ENCODE results near the gene PLPPR4. TPM values are rescaled to one million over a fixed set of nuclear protein-coding genes. Genes with fewer than 3 reads are reported as not detected.

PLPPR4 gene, protein sequence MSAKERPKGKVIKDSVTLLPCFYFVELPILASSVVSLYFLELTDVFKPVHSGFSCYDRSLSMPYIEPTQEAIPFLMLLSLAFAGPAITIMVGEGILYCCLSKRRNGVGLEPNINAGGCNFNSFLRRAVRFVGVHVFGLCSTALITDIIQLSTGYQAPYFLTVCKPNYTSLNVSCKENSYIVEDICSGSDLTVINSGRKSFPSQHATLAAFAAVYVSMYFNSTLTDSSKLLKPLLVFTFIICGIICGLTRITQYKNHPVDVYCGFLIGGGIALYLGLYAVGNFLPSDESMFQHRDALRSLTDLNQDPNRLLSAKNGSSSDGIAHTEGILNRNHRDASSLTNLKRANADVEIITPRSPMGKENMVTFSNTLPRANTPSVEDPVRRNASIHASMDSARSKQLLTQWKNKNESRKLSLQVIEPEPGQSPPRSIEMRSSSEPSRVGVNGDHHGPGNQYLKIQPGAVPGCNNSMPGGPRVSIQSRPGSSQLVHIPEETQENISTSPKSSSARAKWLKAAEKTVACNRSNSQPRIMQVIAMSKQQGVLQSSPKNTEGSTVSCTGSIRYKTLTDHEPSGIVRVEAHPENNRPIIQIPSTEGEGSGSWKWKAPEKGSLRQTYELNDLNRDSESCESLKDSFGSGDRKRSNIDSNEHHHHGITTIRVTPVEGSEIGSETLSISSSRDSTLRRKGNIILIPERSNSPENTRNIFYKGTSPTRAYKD
- total RNA-seq = 1 to 10 TPM in 2 of 6 donors, under 1 TPM in 3, not detected in 1; 0.10 to 2.6 (median 0.30) TPM

DNA sequence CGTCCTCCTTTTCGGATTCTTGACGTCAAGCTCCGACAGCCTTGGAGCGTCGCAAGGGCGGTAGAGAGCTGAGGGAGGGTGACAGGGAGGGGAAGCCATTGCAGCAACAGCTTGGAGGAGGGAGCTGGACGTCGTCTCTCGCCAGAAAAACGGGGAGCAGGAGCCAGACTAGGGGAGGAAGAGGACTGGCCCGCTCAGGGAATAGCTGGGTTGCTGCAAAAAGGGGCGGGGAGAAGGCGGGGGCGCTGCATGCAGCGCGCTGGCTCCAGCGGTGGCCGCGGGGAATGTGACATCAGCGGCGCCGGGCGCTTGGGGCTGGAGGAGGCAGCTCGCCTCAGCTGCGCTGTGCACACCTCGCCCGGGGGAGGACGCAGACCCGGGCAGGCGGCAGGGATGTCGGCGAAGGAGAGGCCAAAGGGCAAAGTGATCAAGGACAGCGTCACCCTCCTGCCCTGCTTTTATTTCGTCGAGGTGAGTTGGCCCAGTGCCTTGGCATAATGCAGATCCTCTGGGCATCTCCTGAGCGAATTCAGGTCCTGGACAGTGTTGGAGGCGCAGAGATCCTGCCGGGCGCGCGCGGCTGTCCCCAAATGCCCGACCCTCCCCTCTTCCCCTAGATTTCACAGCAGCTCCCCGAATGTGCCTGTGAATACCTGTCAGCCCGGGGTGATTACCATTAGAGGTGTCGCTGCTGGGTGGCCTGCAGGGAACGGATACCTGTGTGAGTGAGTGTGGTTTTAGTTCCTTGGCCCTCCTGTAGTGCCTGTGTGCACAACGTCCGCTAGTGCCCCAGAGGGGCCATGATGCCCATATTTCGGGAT lies at the start of gene PLPPR4:
Gene PLPPR4, plus strand, starts transcription at position 292 of the 821 bp plus-strand sequence. Its CDS starts 102 bp downstream, at position 394.
- peak; percentile 79 to 83 for ATAC-seq (ENCODE audit: low FRiP score in 2 of 2)
- Histone ChIP-seq H3K9me3 (no peaks in the 10 kb centered on the region), H3K4me3 (peak within 1 kb of the TSS; percentile 9 to 52 (median 43)), H3K27ac (no peak within 1 kb of the TSS), H3K27me3 (peaks cover 0 to 4% (median 0%) of the 10 kb centered on the region in 4 donors), H3K4me1 (peaks cover 0 to 13% (median 3%) of the 10 kb centered on the region in 4 donors), H3K36me3 (no peaks in the 10 kb centered on the region)
- peak in 1 of 2 donors; percentile 90 for DNase-seq
- TF ChIP-seq POLR2AphosphoS5 (IDR thresholded peaks at IDR 0.05) = no peak
- TF ChIP-seq POLR2A (IDR thresholded peaks at IDR 0.05) = no peak
- TF ChIP-seq, protein P1, sequence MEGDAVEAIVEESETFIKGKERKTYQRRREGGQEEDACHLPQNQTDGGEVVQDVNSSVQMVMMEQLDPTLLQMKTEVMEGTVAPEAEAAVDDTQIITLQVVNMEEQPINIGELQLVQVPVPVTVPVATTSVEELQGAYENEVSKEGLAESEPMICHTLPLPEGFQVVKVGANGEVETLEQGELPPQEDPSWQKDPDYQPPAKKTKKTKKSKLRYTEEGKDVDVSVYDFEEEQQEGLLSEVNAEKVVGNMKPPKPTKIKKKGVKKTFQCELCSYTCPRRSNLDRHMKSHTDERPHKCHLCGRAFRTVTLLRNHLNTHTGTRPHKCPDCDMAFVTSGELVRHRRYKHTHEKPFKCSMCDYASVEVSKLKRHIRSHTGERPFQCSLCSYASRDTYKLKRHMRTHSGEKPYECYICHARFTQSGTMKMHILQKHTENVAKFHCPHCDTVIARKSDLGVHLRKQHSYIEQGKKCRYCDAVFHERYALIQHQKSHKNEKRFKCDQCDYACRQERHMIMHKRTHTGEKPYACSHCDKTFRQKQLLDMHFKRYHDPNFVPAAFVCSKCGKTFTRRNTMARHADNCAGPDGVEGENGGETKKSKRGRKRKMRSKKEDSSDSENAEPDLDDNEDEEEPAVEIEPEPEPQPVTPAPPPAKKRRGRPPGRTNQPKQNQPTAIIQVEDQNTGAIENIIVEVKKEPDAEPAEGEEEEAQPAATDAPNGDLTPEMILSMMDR (IDR thresholded peaks at IDR 0.05) = no peak
- TF ChIP-seq EP300 (IDR thresholded peaks at IDR 0.05) = no peak
- WGBS, 2 donors = 6% methylated on average over 19 to 49 of the region's 51 CpGs

DNA sequence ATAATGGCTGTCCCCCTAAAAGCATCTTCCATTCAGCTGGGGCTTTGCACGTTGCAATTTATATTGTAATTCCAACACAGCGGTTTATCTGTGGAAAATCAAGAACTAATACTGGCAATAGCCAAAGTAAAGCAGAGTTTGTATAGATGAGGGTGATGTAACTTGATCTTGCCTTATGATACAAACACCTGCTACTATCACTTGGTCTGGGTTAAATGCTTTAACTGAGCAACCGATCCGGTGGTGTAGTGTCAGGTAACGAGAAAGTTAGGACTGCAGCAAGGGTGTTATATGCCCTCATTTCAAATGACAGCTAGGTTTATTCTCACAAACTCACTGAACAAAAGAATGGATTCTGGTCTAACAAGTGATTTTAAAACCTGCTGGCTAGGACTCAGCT lies 47.3 kb upstream of the PLPPR4 start:
- TF ChIP-seq EP300 (IDR thresholded peaks at IDR 0.05) (no peak), POLR2AphosphoS5 (IDR thresholded peaks at IDR 0.05) (no peak), POLR2A (IDR thresholded peaks at IDR 0.05) (no peak)
- TF ChIP-seq, protein P1 (IDR thresholded peaks at IDR 0.05) = no peak
- no peak overlapping the region for H3K4me3 ChIP-seq
- DNase-seq = no peak
- no peaks in the 10 kb centered on the region for H3K27me3 ChIP-seq
- ATAC-seq (ENCODE audit: low FRiP score in 2 of 2) = no peak
- no peaks in the 10 kb centered on the region for H3K36me3 ChIP-seq
- no peak overlapping the region for H3K27ac ChIP-seq
- H3K4me1 ChIP-seq = no peaks in the 10 kb centered on the region
- WGBS, 2 donors = 79 to 90% methylated on average over 5 of the region's 5 CpGs
- H3K9me3 ChIP-seq = peaks cover 0 to 3% (median 0%) of the 10 kb centered on the region in 4 donors

DNA sequence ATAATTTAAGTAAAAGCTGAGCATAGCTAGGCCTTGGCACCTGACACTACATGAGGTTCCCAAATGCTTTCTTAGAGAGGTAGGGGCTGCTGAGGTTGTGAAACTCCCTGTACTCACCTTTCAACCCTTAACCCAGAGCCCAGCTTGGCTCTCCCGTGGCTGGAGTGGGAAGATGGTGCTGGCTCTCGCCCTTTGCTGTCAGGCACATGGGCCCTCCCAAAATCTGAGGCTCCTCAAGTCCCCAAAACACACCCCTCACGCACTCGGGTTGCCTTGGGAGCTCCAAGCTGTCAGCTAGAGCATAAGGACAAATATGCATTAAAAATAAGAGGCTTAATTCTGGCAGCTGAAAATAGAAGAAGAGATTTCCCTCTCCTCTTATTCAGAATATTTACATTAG lies 46.7 kb upstream of the PLPPR4 start:
- H3K27ac ChIP-seq = no peak overlapping the region
- H3K4me3 ChIP-seq = no peak overlapping the region
- no peaks in the 10 kb centered on the region for H3K36me3 ChIP-seq
- H3K27me3 ChIP-seq = no peaks in the 10 kb centered on the region
- TF ChIP-seq EP300 (IDR thresholded peaks at IDR 0.05) (no peak), POLR2AphosphoS5 (IDR thresholded peaks at IDR 0.05) (no peak), POLR2A (IDR thresholded peaks at IDR 0.05) (no peak)
- TF ChIP-seq, protein P1 (IDR thresholded peaks at IDR 0.05) = no peak
- peaks cover 0 to 3% (median 0%) of the 10 kb centered on the region in 4 donors for H3K9me3 ChIP-seq
- DNase-seq (no peak), ATAC-seq (ENCODE audit: low FRiP score in 2 of 2) (no peak)
- WGBS, 2 donors = 32 to 60% methylated on average over 4 of the region's 4 CpGs
- H3K4me1 ChIP-seq = no peaks in the 10 kb centered on the region

DNA sequence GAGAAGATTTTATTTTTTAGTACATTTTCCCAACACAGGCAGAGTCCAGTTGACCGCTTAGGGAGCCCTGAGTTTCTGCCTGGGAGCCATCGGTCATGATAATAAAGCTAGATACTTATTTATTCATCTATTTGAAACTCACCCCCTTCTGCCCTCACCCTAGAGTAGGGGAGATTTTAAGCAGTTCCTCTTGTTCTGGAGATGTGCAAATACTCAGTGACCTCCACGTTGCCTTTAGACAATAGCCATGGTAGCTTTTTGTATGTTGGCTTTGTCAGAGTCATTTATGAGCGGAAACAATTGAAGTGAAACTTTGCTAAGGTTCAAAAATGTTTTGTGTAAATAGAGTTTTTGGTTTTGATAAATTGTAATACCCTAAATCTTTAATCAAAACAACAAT lies 45.7 kb upstream of the PLPPR4 start:
- WGBS, 2 donors = 78 to 85% methylated on average over 4 of the region's 4 CpGs
- Histone ChIP-seq H3K9me3 (peaks cover 0 to 3% (median 0%) of the 10 kb centered on the region in 4 donors), H3K27me3 (no peaks in the 10 kb centered on the region), H3K4me3 (no peak overlapping the region), H3K27ac (no peak overlapping the region), H3K4me1 (no peaks in the 10 kb centered on the region), H3K36me3 (no peaks in the 10 kb centered on the region)
- DNase-seq (no peak), ATAC-seq (ENCODE audit: low FRiP score in 2 of 2) (no peak)
- no peak for TF ChIP-seq POLR2A (IDR thresholded peaks at IDR 0.05)
- no peak for TF ChIP-seq EP300 (IDR thresholded peaks at IDR 0.05)
- no peak for TF ChIP-seq POLR2AphosphoS5 (IDR thresholded peaks at IDR 0.05)
- TF ChIP-seq, protein P1 (IDR thresholded peaks at IDR 0.05) = no peak
